Measurements from ENCODE around the gene RUFY3.
"Not testable (repeated sequence)": the region's sequence is repeated elsewhere in the genome, so short reads cannot be mapped to it uniquely, and the experiment has no call there.

Gene RUFY3

GRCh38 chr4:70735915-70736314 is 14.2 kb downstream of the RUFY3 start:
- peak; percentile 51 for DNase-seq (ENCODE audit: low spot score)
- FAIRE-seq = not testable (repeated sequence)

- DNase-seq (ENCODE audit: low spot score) = no peak
- no peak for FAIRE-seq
Measured at GRCh38 chr4:70737006-70737405, 15.2 kb downstream of the RUFY3 start.

- DNase-seq (ENCODE audit: low spot score) (no peak), FAIRE-seq (no peak)
Measured at GRCh38 chr4:70737409-70737808, 15.6 kb downstream of the RUFY3 start.

GRCh38 chr4:70739496-70740337 is 18.0 kb downstream of the RUFY3 start:
- FAIRE-seq (no peak), DNase-seq (ENCODE audit: low spot score) (no peak)

- no peak for DNase-seq (ENCODE audit: low spot score)
- no peak for FAIRE-seq
Measured at GRCh38 chr4:70741867-70742658, 20.3 kb downstream of the RUFY3 start.

- no peak for DNase-seq (ENCODE audit: low spot score)
- FAIRE-seq = no peak
Measured at GRCh38 chr4:70743731-70744130, 22.0 kb downstream of the RUFY3 start.

- DNase-seq (ENCODE audit: low spot score) (no peak), FAIRE-seq (no peak)
Measured at GRCh38 chr4:70746179-70746839, 24.5 kb downstream of the RUFY3 start.

GRCh38 chr4:70747874-70748273 is 26.1 kb downstream of the RUFY3 start:
- FAIRE-seq (no peak), DNase-seq (ENCODE audit: low spot score) (no peak)

- DNase-seq (ENCODE audit: low spot score) (no peak), FAIRE-seq (no peak)
Measured at GRCh38 chr4:70749313-70749712, 27.5 kb downstream of the RUFY3 start.

- FAIRE-seq = no peak
Measured at GRCh38 chr4:70752236-70752635, 30.5 kb downstream of the RUFY3 start.

GRCh38 chr4:70753630-70754029 is 31.9 kb downstream of the RUFY3 start:
- FAIRE-seq (no peak), DNase-seq (ENCODE audit: low spot score) (no peak)

More at GRCh38 chr4:70752236-70752635, 30.5 kb downstream of the RUFY3 start:
- DNase-seq (ENCODE audit: low spot score) = no peak

- no peak for FAIRE-seq
- DNase-seq (ENCODE audit: low spot score) = no peak
Measured at GRCh38 chr4:70754470-70754869, 32.7 kb downstream of the RUFY3 start.

GRCh38 chr4:70754990-70755688 is 33.4 kb downstream of the RUFY3 start:
- no peak for DNase-seq (ENCODE audit: low spot score)
- no peak for FAIRE-seq

GRCh38 chr4:70759126-70759525 is 37.4 kb downstream of the RUFY3 start:
- FAIRE-seq (no peak), DNase-seq (ENCODE audit: low spot score) (no peak)

- DNase-seq (ENCODE audit: low spot score) (no peak), FAIRE-seq (no peak)
Measured at GRCh38 chr4:70759627-70760026, 37.9 kb downstream of the RUFY3 start.

GRCh38 chr4:70760662-70761061 is 38.9 kb downstream of the RUFY3 start:
- DNase-seq (ENCODE audit: low spot score) = no peak
- FAIRE-seq = no peak

- FAIRE-seq (no peak), DNase-seq (ENCODE audit: low spot score) (no peak)
Measured at GRCh38 chr4:70761276-70761816, 39.6 kb downstream of the RUFY3 start.

- no peak for DNase-seq (ENCODE audit: low spot score)
- FAIRE-seq = no peak
Measured at GRCh38 chr4:70765368-70765767, 43.6 kb downstream of the RUFY3 start.

- DNase-seq (ENCODE audit: low spot score) = no peak
- FAIRE-seq = no peak
Measured at GRCh38 chr4:70768301-70768948, 46.7 kb downstream of the RUFY3 start.

GRCh38 chr4:70769396-70769795 is 47.6 kb downstream of the RUFY3 start:
- not testable (repeated sequence) for FAIRE-seq; DNase-seq (ENCODE audit: low spot score)
